ENCODE measurements around the gene EDC4.
"Not testable (repeated sequence)": the region's sequence is repeated elsewhere in the genome, so short reads cannot be mapped to it uniquely, and the experiment has no call there.

Gene EDC4

GRCh38 chr16:67862623-67863583, 9.9 kb upstream of the EDC4 start:
- Mint-ChIP-seq H3K4me1 (peaks cover 6% of the 10 kb centered on the region), H3K4me3 (no peak overlapping the region), H3K9me3 (no peaks in the 10 kb centered on the region), H3K27me3 (ENCODE audit: low read depth, poor library complexity) (peaks cover 3% of the 10 kb centered on the region), H3K27ac (peak overlapping the region; percentile 97), H3K36me3 (ENCODE audit: low read depth) (peaks cover 38% of the 10 kb centered on the region)
- TF ChIP-seq CTCF (IDR thresholded peaks at IDR 0.05), result no peak
- no peak for DNase-seq

GRCh38 chr16:67864044-67864443, 8.8 kb upstream of the EDC4 start:
- not testable (repeated sequence) for H3K4me1 Mint-ChIP-seq; H3K27me3 Mint-ChIP-seq (ENCODE audit: low read depth, poor library complexity); H3K4me3 Mint-ChIP-seq; DNase-seq; H3K9me3 Mint-ChIP-seq
- Mint-ChIP-seq H3K36me3 (ENCODE audit: low read depth) (peaks cover 27% of the 10 kb centered on the region), H3K27ac (peak overlapping the region; percentile 61)

GRCh38 chr16:67864594-67864993, 8.3 kb upstream of the EDC4 start:
- Mint-ChIP-seq H3K27me3 (ENCODE audit: low read depth, poor library complexity) (peaks cover 3% of the 10 kb centered on the region), H3K9me3 (no peaks in the 10 kb centered on the region), H3K27ac (no peak overlapping the region), H3K36me3 (ENCODE audit: low read depth) (peaks cover 25% of the 10 kb centered on the region), H3K4me3 (no peak overlapping the region), H3K4me1 (peaks cover 6% of the 10 kb centered on the region)
- TF ChIP-seq CTCF (IDR thresholded peaks at IDR 0.05), result no peak
- no peak for DNase-seq

GRCh38 chr16:67865318-67865717, 7.5 kb upstream of the EDC4 start:
- no peak for DNase-seq
- no peak overlapping the region for H3K27ac Mint-ChIP-seq
- no peaks in the 10 kb centered on the region for H3K9me3 Mint-ChIP-seq
- H3K36me3 Mint-ChIP-seq (ENCODE audit: low read depth), result peaks cover 27% of the 10 kb centered on the region
- H3K4me1 Mint-ChIP-seq, result peaks cover 6% of the 10 kb centered on the region
- H3K27me3 Mint-ChIP-seq (ENCODE audit: low read depth, poor library complexity), result peaks cover 3% of the 10 kb centered on the region
- no peak overlapping the region for H3K4me3 Mint-ChIP-seq
- no peak for TF ChIP-seq CTCF (IDR thresholded peaks at IDR 0.05)

GRCh38 chr16:67868290-67868689, 4.6 kb upstream of the EDC4 start:
- no peaks in the 10 kb centered on the region for H3K9me3 Mint-ChIP-seq
- H3K27me3 Mint-ChIP-seq (ENCODE audit: low read depth, poor library complexity), result no peaks in the 10 kb centered on the region
- TF ChIP-seq CTCF (IDR thresholded peaks at IDR 0.05), result no peak
- no peak overlapping the region for H3K4me3 Mint-ChIP-seq
- H3K36me3 Mint-ChIP-seq (ENCODE audit: low read depth), result peaks cover 27% of the 10 kb centered on the region
- H3K27ac Mint-ChIP-seq, result no peak overlapping the region
- H3K4me1 Mint-ChIP-seq, result peaks cover 7% of the 10 kb centered on the region
- no peak for DNase-seq

- Mint-ChIP-seq H3K4me3 (no peak overlapping the region), H3K36me3 (ENCODE audit: low read depth) (peaks cover 24% of the 10 kb centered on the region), H3K27me3 (ENCODE audit: low read depth, poor library complexity) (no peaks in the 10 kb centered on the region), H3K9me3 (no peaks in the 10 kb centered on the region), H3K27ac (no peak overlapping the region), H3K4me1 (peaks cover 17% of the 10 kb centered on the region)
- TF ChIP-seq CTCF (IDR thresholded peaks at IDR 0.05), result no peak
- DNase-seq, result no peak
Measured at GRCh38 chr16:67869653-67870052, 3.2 kb upstream of the EDC4 start.

Measured in nephron progenitor cell (in vitro differentiated cells).